ENCODE results near the gene FBXW8. TPM values are rescaled to one million over a fixed set of nuclear protein-coding genes. Genes with fewer than 3 reads are reported as not detected.

Gene FBXW8
- total and polyA plus RNA-seq, 8 donors, result 3.6 to 9.6 (median 8.3) TPM

GRCh38 chr12:117013726-117014125 lies 103.0 kb downstream of the FBXW8 start:
- FAIRE-seq, result no peak
- no peak overlapping the region for H3K4me3 ChIP-seq
- DNase-seq, result no peak
- no peaks in the 10 kb centered on the region for H3K9me3 ChIP-seq
- H3K4me1 ChIP-seq, result peaks cover 0 to 6% (median 0%) of the 10 kb centered on the region in 3 donors
- no peak for TF ChIP-seq CTCF (IDR thresholded peaks at IDR 0.05)
- H3K27ac ChIP-seq, result no peak overlapping the region
- H3K36me3 ChIP-seq, result peaks cover 0 to 9% (median 0%) of the 10 kb centered on the region in 3 donors
- H3K27me3 ChIP-seq, result no peaks in the 10 kb centered on the region
- 88 to 95% methylated on average over 1 of the region's 1 CpG for WGBS, 2 donors
- no peak for ATAC-seq
- intact Hi-C loops (cut with DNase I), result no loop called here

- H3K36me3 ChIP-seq, result peaks cover 0 to 9% (median 0%) of the 10 kb centered on the region in 3 donors
Observed at GRCh38 chr12:117014342-117014887, 103.7 kb downstream of the FBXW8 start.

GRCh38 chr12:117015811-117016210 lies 105.1 kb downstream of the FBXW8 start:
- no peak overlapping the region for H3K27ac ChIP-seq
- no peak for ATAC-seq
- no peak for TF ChIP-seq CTCF (IDR thresholded peaks at IDR 0.05)
- FAIRE-seq, result no peak
- H3K27me3 ChIP-seq, result no peaks in the 10 kb centered on the region
- H3K9me3 ChIP-seq, result no peaks in the 10 kb centered on the region
- intact Hi-C loops (cut with DNase I), result no loop called here
- H3K36me3 ChIP-seq, result peaks cover 0 to 9% (median 0%) of the 10 kb centered on the region in 3 donors
- peaks cover 0 to 6% (median 0%) of the 10 kb centered on the region in 3 donors for H3K4me1 ChIP-seq
- no peak overlapping the region for H3K4me3 ChIP-seq
- no peak for DNase-seq

More at GRCh38 chr12:117014342-117014887, 103.7 kb downstream of the FBXW8 start:
- intact Hi-C loops (cut with DNase I), result no loop called here
- H3K4me3 ChIP-seq, result no peak overlapping the region
- H3K27me3 ChIP-seq, result no peaks in the 10 kb centered on the region
- 88% methylated on average over 8 of the region's 8 CpGs for WGBS, 2 donors
- no peaks in the 10 kb centered on the region for H3K9me3 ChIP-seq
- FAIRE-seq (no peak), ATAC-seq (no peak), DNase-seq (no peak)
- peaks cover 0 to 6% (median 0%) of the 10 kb centered on the region in 3 donors for H3K4me1 ChIP-seq
- no peak overlapping the region for H3K27ac ChIP-seq
- no peak for TF ChIP-seq CTCF (IDR thresholded peaks at IDR 0.05)

GRCh38 chr12:117017807-117018206 lies 107.1 kb downstream of the FBXW8 start:
- FAIRE-seq (no peak), ATAC-seq (peak in 2 of 4 donors; percentile 18 to 29), DNase-seq (peak in 1 of 6 donors; percentile 5)
- Histone ChIP-seq H3K4me1 (peaks cover 0 to 6% (median 0%) of the 10 kb centered on the region in 3 donors), H3K27me3 (no peaks in the 10 kb centered on the region), H3K9me3 (no peaks in the 10 kb centered on the region), H3K27ac (no peak overlapping the region), H3K36me3 (peaks cover 0 to 5% (median 2%) of the 10 kb centered on the region in 3 donors), H3K4me3 (no peak overlapping the region)
- TF ChIP-seq CTCF (IDR thresholded peaks at IDR 0.05), result no peak
- WGBS, 2 donors, result 53 to 60% methylated on average over 9 of the region's 9 CpGs
- intact Hi-C loops (cut with DNase I), result no loop called here

- 93 to 94% methylated on average over 14 of the region's 14 CpGs for WGBS, 2 donors
- intact Hi-C loops (cut with DNase I), result no loop called here
- no peak overlapping the region for H3K27ac ChIP-seq
- ATAC-seq (no peak), FAIRE-seq (no peak), DNase-seq (no peak)
- H3K36me3 ChIP-seq, result peaks cover under 1 to 6% (median 5%) of the 10 kb centered on the region in 3 donors
- TF ChIP-seq CTCF (IDR thresholded peaks at IDR 0.05), result no peak
- no peaks in the 10 kb centered on the region for H3K9me3 ChIP-seq
- H3K27me3 ChIP-seq, result no peaks in the 10 kb centered on the region
- peaks cover 0 to 6% (median 0%) of the 10 kb centered on the region in 3 donors for H3K4me1 ChIP-seq
- no peak overlapping the region for H3K4me3 ChIP-seq
Observed at GRCh38 chr12:117018276-117018675, 107.5 kb downstream of the FBXW8 start.

Measured in pancreas (tissue), 10 donors.